A673 (cell line): ENCODE measurements around the gene GRID2. TPM values are rescaled to one million over a fixed set of nuclear protein-coding genes. Genes with fewer than 3 reads are reported as not detected.

ENCODE experiments used
- BruUV-seq: library from RNA; stranded (reverse); fragments of 400-500 nt; replicated peaks from 2 replicates; lab custom pipeline; 2021; lab: Mats Ljungman, UMichigan
- CTCF ChIA-PET: fragments of 300-600 bp; sonication (Branson Sonifier 250); formaldehyde crosslinking; loops from one replicate; lab custom pipeline; 2022; ENCODE audit warnings: antibody characterized with exemption; lab: Charles Lee
- POLR2A ChIA-PET: fragments of 300-600 bp; sonication (Branson Sonifier 250); formaldehyde crosslinking; loops from one replicate; lab custom pipeline; 2022; ENCODE audit warnings: antibody characterized with exemption; ENCODE audit not compliant: low non-redundant PET; lab: Charles Lee
- DNase-seq: peaks from one replicate; pipeline ENCODE4 v3.0.0-alpha.2; 2015; ENCODE audit warnings: low spot score
- H3K27ac ChIP-seq: fragments of 200-600 bp; sonication (generic); 2 replicates; pipeline ENCODE4 v1.5.1; 2016; ENCODE audit warnings: mixed run types, low read depth, mild to moderate bottlenecking, mixed read lengths, antibody characterized with exemption, low read length; ENCODE audit not compliant: poor library complexity, severe bottlenecking
- H3K27me3 ChIP-seq: fragments of 200-600 bp; sonication (generic); replicated peaks from 2 replicates; pipeline ENCODE4 v1.6.1; 2017; ENCODE audit warnings: mixed run types, low read depth, mild to moderate bottlenecking, mixed read lengths, antibody characterized with exemption, low read length; ENCODE audit not compliant: insufficient read depth, poor library complexity
- H3K36me3 ChIP-seq: fragments of 200-600 bp; sonication (generic); 2 replicates; pipeline ENCODE4 v1.6.1; 2016; ENCODE audit warnings: mixed run types, mild to moderate bottlenecking, mixed read lengths, antibody characterized with exemption, low read length; ENCODE audit not compliant: insufficient read depth, poor library complexity, severe bottlenecking
- H3K4me1 ChIP-seq: fragments of 200-600 bp; sonication (generic); 2 replicates; pipeline ENCODE4 v1.6.1; 2017; ENCODE audit warnings: mixed run types, mild to moderate bottlenecking, mixed read lengths, antibody characterized with exemption, low read length; ENCODE audit not compliant: insufficient read depth, poor library complexity, severe bottlenecking
- H3K4me3 ChIP-seq: fragments of 200-600 bp; sonication (generic); 2 replicates; pipeline ENCODE4 v1.5.1; 2016; ENCODE audit warnings: low read depth, mixed run types, mild to moderate bottlenecking, mixed read lengths, low read length; ENCODE audit not compliant: poor library complexity, severe bottlenecking
- H3K9me3 ChIP-seq: fragments of 200-600 bp; sonication (generic); 2 replicates; pipeline ENCODE4 v1.6.1; 2016; ENCODE audit warnings: mixed run types, low read depth, mild to moderate bottlenecking, mixed read lengths, antibody characterized with exemption, low read length; ENCODE audit not compliant: poor library complexity, severe bottlenecking
- EZH2 ChIP-seq: fragments of 200-600 bp; sonication (generic); IDR thresholded peaks from 2 replicates; pipeline ENCODE4 v1.6.1; 2017; ENCODE audit warnings: borderline replicate concordance, low read depth, mild to moderate bottlenecking, mixed read lengths, antibody characterized with exemption, low read length; ENCODE audit not compliant: poor library complexity, severe bottlenecking
- intact Hi-C: fragments of 100-400 bp; cut with micrococcal nuclease; formaldehyde crosslinking; loops from one replicate; pipeline ENCODE4 v1.10.0; 2022; ENCODE audit not compliant: unreplicated experiment
- total RNA-seq: library from RNA; stranded (reverse); gene quantifications from 2 replicates; pipeline ENCODE4 v1.2.3, GENCODE V29; 2021
- TF ChIP-seq, protein P1 (sequence below): fragments of 300-800, 200-600 bp; sonication (generic); conservative IDR thresholded peaks from 2 replicates; pipeline ENCODE4 v1.5.1; 2017; ENCODE audit warnings: low read depth, mild to moderate bottlenecking, antibody characterized with exemption, low read length, moderate library complexity, mixed read lengths

The GRID2 gene
- total RNA-seq, 1 experiment from 2014 or later = not detected

DNA sequence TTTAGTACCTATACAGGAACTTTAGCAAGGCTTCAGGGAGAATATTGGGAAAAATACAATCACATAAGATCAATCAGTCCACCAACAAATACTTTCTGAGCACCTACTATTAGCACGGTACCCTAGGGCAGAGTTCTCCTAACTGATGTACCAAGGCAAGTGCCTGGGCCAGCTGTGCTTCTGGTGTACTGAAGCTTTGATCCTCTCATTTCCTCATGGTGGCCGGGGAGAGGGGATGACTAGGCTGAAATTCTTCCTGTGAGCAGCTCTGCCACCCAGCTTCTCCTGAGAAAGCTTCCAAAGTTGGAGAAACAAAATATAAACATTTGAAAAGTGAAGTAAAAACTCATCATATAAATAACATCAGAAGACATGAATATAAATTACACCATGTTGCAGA, 1475.5 kb downstream of the GRID2 start:
- H3K4me3 ChIP-seq = no peak overlapping the region
- no peaks in the 10 kb centered on the region for H3K9me3 ChIP-seq
- no peak overlapping the region for H3K27ac ChIP-seq
- CTCF ChIA-PET = no interaction called here
- BruUV-seq = no TSS peak
- H3K27me3 ChIP-seq = no peaks in the 10 kb centered on the region
- POLR2A ChIA-PET = no interaction called here
- H3K36me3 ChIP-seq = no peaks in the 10 kb centered on the region
- H3K4me1 ChIP-seq = no peaks in the 10 kb centered on the region
- TF ChIP-seq, protein P1, sequence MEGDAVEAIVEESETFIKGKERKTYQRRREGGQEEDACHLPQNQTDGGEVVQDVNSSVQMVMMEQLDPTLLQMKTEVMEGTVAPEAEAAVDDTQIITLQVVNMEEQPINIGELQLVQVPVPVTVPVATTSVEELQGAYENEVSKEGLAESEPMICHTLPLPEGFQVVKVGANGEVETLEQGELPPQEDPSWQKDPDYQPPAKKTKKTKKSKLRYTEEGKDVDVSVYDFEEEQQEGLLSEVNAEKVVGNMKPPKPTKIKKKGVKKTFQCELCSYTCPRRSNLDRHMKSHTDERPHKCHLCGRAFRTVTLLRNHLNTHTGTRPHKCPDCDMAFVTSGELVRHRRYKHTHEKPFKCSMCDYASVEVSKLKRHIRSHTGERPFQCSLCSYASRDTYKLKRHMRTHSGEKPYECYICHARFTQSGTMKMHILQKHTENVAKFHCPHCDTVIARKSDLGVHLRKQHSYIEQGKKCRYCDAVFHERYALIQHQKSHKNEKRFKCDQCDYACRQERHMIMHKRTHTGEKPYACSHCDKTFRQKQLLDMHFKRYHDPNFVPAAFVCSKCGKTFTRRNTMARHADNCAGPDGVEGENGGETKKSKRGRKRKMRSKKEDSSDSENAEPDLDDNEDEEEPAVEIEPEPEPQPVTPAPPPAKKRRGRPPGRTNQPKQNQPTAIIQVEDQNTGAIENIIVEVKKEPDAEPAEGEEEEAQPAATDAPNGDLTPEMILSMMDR = no peak
- TF ChIP-seq EZH2 = no peak
- no peak for DNase-seq
- intact Hi-C loops = no loop called here

DNA sequence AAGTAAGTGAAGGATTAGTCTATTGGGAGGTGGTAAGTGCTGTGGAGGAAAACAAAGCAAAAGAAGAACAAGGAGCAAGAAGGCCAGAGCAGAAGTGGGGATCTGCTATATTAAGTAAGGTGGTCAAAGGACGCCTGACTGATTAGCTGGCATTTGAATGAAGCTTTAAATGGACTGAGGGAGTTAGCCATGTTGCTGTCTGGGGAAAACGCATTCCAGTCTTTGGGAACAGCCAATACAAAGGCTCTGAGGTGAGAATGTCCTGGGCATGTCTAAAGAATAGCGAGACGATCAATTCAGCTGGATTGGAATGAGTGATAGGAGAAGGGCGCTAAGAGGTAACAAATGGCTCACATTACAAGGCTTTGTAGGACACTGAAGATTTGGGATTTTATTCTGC, 1476.3 kb downstream of the GRID2 start:
- Histone ChIP-seq H3K4me3 (no peak overlapping the region), H3K27me3 (no peaks in the 10 kb centered on the region), H3K36me3 (no peaks in the 10 kb centered on the region), H3K9me3 (no peaks in the 10 kb centered on the region), H3K4me1 (no peaks in the 10 kb centered on the region), H3K27ac (no peak overlapping the region)
- no peak for DNase-seq
- TF ChIP-seq EZH2 = no peak
- TF ChIP-seq, protein P1 = no peak
- POLR2A ChIA-PET = no interaction called here
- BruUV-seq = no TSS peak
- intact Hi-C loops = no loop called here
- CTCF ChIA-PET = no interaction called here

DNA sequence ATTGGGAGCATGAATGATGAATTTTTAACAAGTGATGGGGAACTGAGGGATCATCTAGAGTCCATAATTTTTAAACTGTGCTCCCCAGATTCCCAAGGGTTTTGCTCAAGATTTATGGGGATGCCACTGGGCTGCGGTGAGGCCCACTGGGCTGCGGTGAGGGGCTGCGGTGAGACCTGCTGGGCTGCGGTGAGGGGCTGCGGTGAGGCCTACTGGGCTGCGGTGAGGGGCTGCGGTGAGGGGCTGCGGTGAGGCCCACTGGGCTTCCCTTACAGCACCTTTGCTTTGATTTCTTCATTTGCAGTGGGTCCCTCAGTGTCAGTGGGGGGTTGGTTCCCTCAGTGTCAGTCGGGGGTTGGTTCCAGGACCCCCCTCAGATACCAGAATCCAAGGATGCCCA, 1477.4 kb downstream of the GRID2 start:
- BruUV-seq = no TSS peak
- TF ChIP-seq EZH2 = no peak
- TF ChIP-seq, protein P1 = no peak
- H3K27me3 ChIP-seq = no peaks in the 10 kb centered on the region
- no peaks in the 10 kb centered on the region for H3K9me3 ChIP-seq
- H3K27ac ChIP-seq = no peak overlapping the region
- H3K36me3 ChIP-seq = no peaks in the 10 kb centered on the region
- no peak for DNase-seq
- POLR2A ChIA-PET = no interaction called here
- no peak overlapping the region for H3K4me3 ChIP-seq
- H3K4me1 ChIP-seq = no peaks in the 10 kb centered on the region
- intact Hi-C loops = no loop called here
- CTCF ChIA-PET = no interaction called here
